HUES6 (cell line): ENCODE measurements around the gene MAML3.

Experiments used
- H3K27ac ChIP-seq: 2 replicates; pipeline ENCODE4 v1.7.0; 2013; ENCODE audit warnings: low read depth, mild to moderate bottlenecking, low read length, inconsistent platforms
- H3K27me3 ChIP-seq: 2 replicates; pipeline ENCODE4 v1.6.1; 2013; ENCODE audit warnings: low read length; ENCODE audit not compliant: control insufficient read depth, insufficient read depth
- H3K36me3 ChIP-seq: 2 replicates; pipeline ENCODE4 v1.6.1; 2013; ENCODE audit warnings: low read length; ENCODE audit not compliant: control insufficient read depth, insufficient read depth
- H3K4me1 ChIP-seq: 2 replicates; pipeline ENCODE4 v1.6.1; 2013; ENCODE audit warnings: low read length; ENCODE audit not compliant: control insufficient read depth, insufficient read depth
- H3K4me3 ChIP-seq: 2 replicates; pipeline ENCODE4 v1.5.1; 2013; ENCODE audit warnings: low read depth, low read length
- H3K9ac ChIP-seq: one replicate; pipeline ENCODE4 v1.6.1; 2013; ENCODE audit warnings: mild to moderate bottlenecking, low read length
- H3K9me3 ChIP-seq: 2 replicates; pipeline ENCODE4 v1.6.1; 2013; ENCODE audit warnings: low read depth, low read length; ENCODE audit not compliant: control insufficient read depth, insufficient read depth

MAML3 gene

GRCh38 chr4:139834226-139834662 is 319.7 kb downstream of the MAML3 start:
- Histone ChIP-seq H3K9me3 (no peaks in the 10 kb centered on the region), H3K36me3 (no peaks in the 10 kb centered on the region), H3K4me3 (no peak overlapping the region), H3K27ac (no peak overlapping the region), H3K4me1 (peaks cover 32% of the 10 kb centered on the region), H3K9ac (no peak overlapping the region), H3K27me3 (no peaks in the 10 kb centered on the region)

DNA sequence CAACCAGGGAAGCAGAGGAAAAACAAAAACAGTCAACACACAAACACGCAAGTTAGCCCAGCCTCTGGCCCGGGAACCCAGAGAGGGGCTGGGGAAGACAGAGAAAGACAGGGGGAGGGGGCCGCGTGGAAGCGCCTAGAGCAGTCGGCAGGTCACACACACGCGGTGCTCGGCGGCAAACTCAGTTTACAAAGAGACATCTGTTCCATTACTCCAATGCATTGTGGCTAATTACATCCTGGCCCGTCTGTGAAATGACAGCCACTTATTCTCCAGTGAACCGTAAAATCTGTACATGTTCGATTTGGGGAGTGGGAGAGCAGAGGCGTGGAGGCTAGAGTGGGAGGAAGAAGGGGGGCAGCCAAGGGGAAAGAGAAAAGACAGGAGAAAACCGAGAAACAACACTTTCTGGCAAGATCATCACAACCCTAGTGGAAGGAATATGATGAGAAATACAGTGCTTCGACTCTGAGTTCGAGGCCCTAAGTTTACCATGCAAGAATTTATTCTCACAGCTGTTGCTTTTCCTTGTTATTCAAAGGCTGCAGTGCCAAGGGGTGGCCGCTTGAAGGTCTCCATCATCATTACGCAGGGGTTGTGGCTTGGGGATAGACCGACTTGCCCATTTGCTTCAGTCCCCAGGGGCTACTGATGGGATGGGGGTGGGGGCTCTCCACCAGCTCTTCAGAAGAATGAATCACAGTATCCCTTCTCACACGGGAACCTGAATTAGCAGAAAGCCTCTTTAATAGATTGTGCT is 320.7 kb downstream of the MAML3 start:
- Histone ChIP-seq H3K4me3 (no peak overlapping the region), H3K9me3 (no peaks in the 10 kb centered on the region), H3K36me3 (no peaks in the 10 kb centered on the region), H3K27me3 (no peaks in the 10 kb centered on the region), H3K27ac (no peak overlapping the region), H3K4me1 (peaks cover 32% of the 10 kb centered on the region), H3K9ac (no peak overlapping the region)

DNA sequence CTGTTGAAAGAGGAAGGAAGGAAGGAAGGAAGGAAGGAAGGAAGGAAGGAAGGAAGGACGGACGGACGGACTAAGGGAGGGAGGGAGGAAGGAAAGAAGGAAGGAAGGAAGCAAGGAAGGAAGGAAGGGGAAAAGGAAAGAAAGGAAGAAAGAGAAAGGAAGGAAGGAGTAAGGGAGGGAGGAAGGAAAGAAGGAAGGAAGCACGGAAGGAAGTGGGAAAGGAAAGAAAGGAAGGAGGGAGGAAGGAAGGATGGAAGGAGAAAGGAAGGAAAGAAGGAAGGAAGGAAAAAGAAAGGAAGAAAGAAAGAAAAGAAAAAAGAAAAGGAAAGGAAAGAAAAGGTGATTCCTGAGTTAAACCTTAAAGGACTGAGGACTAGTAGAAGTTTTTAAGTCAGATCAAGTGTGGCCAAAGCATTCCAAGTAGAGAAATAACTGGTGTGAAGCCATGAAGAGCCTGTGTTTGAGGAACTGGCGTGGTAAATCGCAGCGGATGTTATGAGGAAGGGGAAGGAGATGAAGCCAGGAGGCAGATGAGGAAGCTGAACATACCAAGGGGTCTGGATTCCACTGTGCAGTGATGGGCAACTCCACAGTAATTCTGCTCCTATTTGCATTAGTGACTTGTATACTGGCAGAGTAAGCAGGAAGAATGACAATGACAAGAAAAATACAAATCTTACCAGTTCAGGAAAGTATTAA is 324.9 kb downstream of the MAML3 start:
- no peak overlapping the region for H3K27ac ChIP-seq
- no peaks in the 10 kb centered on the region for H3K9me3 ChIP-seq
- H3K9ac ChIP-seq = no peak overlapping the region
- peaks cover 46% of the 10 kb centered on the region for H3K4me1 ChIP-seq
- H3K27me3 ChIP-seq = no peaks in the 10 kb centered on the region
- no peaks in the 10 kb centered on the region for H3K36me3 ChIP-seq
- H3K4me3 ChIP-seq = no peak overlapping the region

DNA sequence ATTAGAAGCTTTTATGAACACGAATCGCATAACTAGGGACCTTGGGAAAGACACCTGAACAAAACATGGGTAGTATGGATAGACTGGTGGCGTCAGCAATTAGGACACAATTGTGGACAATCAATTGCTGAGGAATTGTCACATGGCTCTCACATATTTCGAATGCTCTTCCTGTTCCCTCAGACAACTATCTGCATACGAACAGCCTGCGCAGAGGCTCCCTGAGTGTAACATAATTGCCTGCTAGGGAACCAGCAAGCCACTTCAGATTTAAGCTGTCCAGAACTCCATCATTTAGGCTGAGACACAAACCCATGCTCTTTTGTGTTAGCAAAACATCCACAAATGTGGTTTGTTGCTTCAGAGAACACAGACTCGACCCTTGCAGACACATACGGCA is 327.6 kb downstream of the MAML3 start:
- Histone ChIP-seq H3K9ac (no peak overlapping the region), H3K4me3 (no peak overlapping the region), H3K27ac (no peak overlapping the region), H3K9me3 (peaks cover 5% of the 10 kb centered on the region; the same call in 1 of the 2 replicates), H3K4me1 (peaks cover 44% of the 10 kb centered on the region), H3K27me3 (no peaks in the 10 kb centered on the region), H3K36me3 (no peaks in the 10 kb centered on the region)

- Histone ChIP-seq H3K4me1 (peaks cover 44% of the 10 kb centered on the region), H3K36me3 (no peaks in the 10 kb centered on the region), H3K9me3 (peaks cover 10% of the 10 kb centered on the region; the same call in 1 of the 2 replicates), H3K27ac (peak overlapping the region; percentile 71), H3K27me3 (no peaks in the 10 kb centered on the region), H3K4me3 (peak overlapping the region; percentile 40), H3K9ac (peak overlapping the region; percentile 48)
Observed at GRCh38 chr4:139825523-139826014, 328.4 kb downstream of the MAML3 start.

DNA sequence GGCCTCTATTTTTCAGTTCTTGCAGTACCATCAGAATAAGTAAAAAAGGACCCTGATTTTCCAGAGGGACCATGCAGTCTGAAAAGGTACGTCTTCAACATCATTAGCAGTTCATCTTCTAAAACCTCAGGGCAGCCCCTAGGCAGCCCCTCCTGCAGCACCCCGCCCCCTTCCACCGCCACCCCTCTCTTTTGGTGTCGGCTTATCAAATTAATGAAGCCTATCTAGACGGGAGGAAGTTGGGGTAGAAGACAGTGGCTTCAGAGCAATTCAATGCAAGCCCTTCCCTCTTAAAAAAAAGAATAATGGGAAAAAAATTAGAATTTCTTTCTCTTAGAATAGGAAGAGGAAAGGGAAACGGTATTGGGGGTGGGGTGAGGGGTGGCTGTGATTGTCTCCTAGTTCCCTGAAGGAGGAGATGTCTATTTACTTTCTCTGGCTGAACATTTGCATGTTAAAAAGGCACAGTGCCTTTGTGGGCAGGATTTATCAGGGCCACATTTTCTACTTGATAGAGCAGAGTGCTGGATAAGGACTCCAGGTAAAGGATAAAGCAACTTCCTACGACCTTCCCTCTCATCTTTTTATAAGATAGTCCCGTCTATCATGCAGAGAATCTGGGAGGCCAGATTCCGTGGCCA is 329.0 kb downstream of the MAML3 start:
- peak overlapping the region; percentile 40 for H3K4me3 ChIP-seq
- no peaks in the 10 kb centered on the region for H3K36me3 ChIP-seq
- no peaks in the 10 kb centered on the region for H3K27me3 ChIP-seq
- H3K9ac ChIP-seq = peak overlapping the region; percentile 48
- H3K27ac ChIP-seq = peak overlapping the region; percentile 71
- H3K4me1 ChIP-seq = peaks cover 44% of the 10 kb centered on the region
- peaks cover 10% of the 10 kb centered on the region; the same call in 1 of the 2 replicates for H3K9me3 ChIP-seq

- Histone ChIP-seq H3K36me3 (no peaks in the 10 kb centered on the region), H3K27me3 (no peaks in the 10 kb centered on the region), H3K9me3 (peaks cover 10% of the 10 kb centered on the region; the same call in 1 of the 2 replicates), H3K9ac (no peak overlapping the region), H3K4me3 (no peak overlapping the region), H3K27ac (no peak overlapping the region), H3K4me1 (peaks cover 44% of the 10 kb centered on the region)
Observed at GRCh38 chr4:139823746-139824145, 330.2 kb downstream of the MAML3 start.

GRCh38 chr4:139823345-139823744 is 330.6 kb downstream of the MAML3 start:
- Histone ChIP-seq H3K9me3 (peaks cover 10% of the 10 kb centered on the region; the same call in 1 of the 2 replicates), H3K27me3 (no peaks in the 10 kb centered on the region), H3K27ac (no peak overlapping the region), H3K4me1 (peaks cover 44% of the 10 kb centered on the region), H3K36me3 (no peaks in the 10 kb centered on the region), H3K9ac (no peak overlapping the region), H3K4me3 (no peak overlapping the region)

- no peak overlapping the region for H3K9ac ChIP-seq
- no peaks in the 10 kb centered on the region for H3K27me3 ChIP-seq
- peaks cover 44% of the 10 kb centered on the region for H3K4me1 ChIP-seq
- H3K4me3 ChIP-seq = no peak overlapping the region
- no peaks in the 10 kb centered on the region for H3K36me3 ChIP-seq
- no peak overlapping the region for H3K27ac ChIP-seq
- H3K9me3 ChIP-seq = peaks cover 10% of the 10 kb centered on the region; the same call in 1 of the 2 replicates
Observed at GRCh38 chr4:139822391-139822790, 331.6 kb downstream of the MAML3 start.

- H3K27me3 ChIP-seq = no peaks in the 10 kb centered on the region
- H3K9me3 ChIP-seq = peaks cover 10% of the 10 kb centered on the region; the same call in 1 of the 2 replicates
- H3K4me1 ChIP-seq = peaks cover 42% of the 10 kb centered on the region
- H3K27ac ChIP-seq = no peak overlapping the region
- no peaks in the 10 kb centered on the region for H3K36me3 ChIP-seq
- H3K4me3 ChIP-seq = no peak overlapping the region
- no peak overlapping the region for H3K9ac ChIP-seq
Observed at GRCh38 chr4:139819082-139819481, 334.9 kb downstream of the MAML3 start.
